GM21528 (cell line): Measurements from ENCODE around the gene USP3.
"Not testable (repeated sequence)": the region's sequence is repeated elsewhere in the genome, so short reads cannot be mapped to it uniquely, and the experiment has no call there.

Experiments used
- ATAC-seq: cut with Tn5 transposase; IDR thresholded peaks from one replicate; pipeline ENCODE4 v1.9.1; 2021; ENCODE audit warnings: mild to moderate bottlenecking, moderate library complexity; ENCODE audit not compliant: unreplicated experiment, low FRiP score

The USP3 gene

GRCh38 chr15:63509955-63510940, 5.9 kb downstream of the USP3 start:
- ATAC-seq = no peak

- no peak for ATAC-seq
Measured at GRCh38 chr15:63512148-63512547, 7.8 kb downstream of the USP3 start.

- ATAC-seq = no peak
Measured at GRCh38 chr15:63513271-63513670, 8.9 kb downstream of the USP3 start.

GRCh38 chr15:63513728-63514127, 9.3 kb downstream of the USP3 start:
- no peak for ATAC-seq

GRCh38 chr15:63514531-63514943, 10.1 kb downstream of the USP3 start:
- ATAC-seq = no peak

- ATAC-seq = no peak
Measured at GRCh38 chr15:63517202-63517601, 12.8 kb downstream of the USP3 start.

- ATAC-seq = no peak
Measured at GRCh38 chr15:63517628-63518027, 13.2 kb downstream of the USP3 start.

- no peak for ATAC-seq
Measured at GRCh38 chr15:63519041-63519440, 14.6 kb downstream of the USP3 start.

GRCh38 chr15:63519548-63520178, 15.3 kb downstream of the USP3 start:
- ATAC-seq = no peak

- ATAC-seq = not testable (repeated sequence)
Measured at GRCh38 chr15:63520462-63520861, 16.1 kb downstream of the USP3 start.

GRCh38 chr15:63522225-63522578, 17.8 kb downstream of the USP3 start:
- ATAC-seq = no peak

GRCh38 chr15:63523306-63523990, 19.1 kb downstream of the USP3 start:
- ATAC-seq = no peak

GRCh38 chr15:63524316-63525015, 20.1 kb downstream of the USP3 start:
- no peak for ATAC-seq

GRCh38 chr15:63526401-63526800, 22.0 kb downstream of the USP3 start:
- ATAC-seq = no peak

GRCh38 chr15:63528138-63528659, 23.8 kb downstream of the USP3 start:
- ATAC-seq = no peak

GRCh38 chr15:63530235-63530634, 25.8 kb downstream of the USP3 start:
- no peak for ATAC-seq

- no peak for ATAC-seq
Measured at GRCh38 chr15:63530752-63531299, 26.4 kb downstream of the USP3 start.

GRCh38 chr15:63531586-63531985, 27.2 kb downstream of the USP3 start:
- no peak for ATAC-seq

- no peak for ATAC-seq
Measured at GRCh38 chr15:63532307-63532744, 27.9 kb downstream of the USP3 start.

GRCh38 chr15:63534888-63535287, 30.5 kb downstream of the USP3 start:
- ATAC-seq = not testable (repeated sequence)
